ENCODE results near the gene CCDC200.
A peak's percentile ranks its signal among the peaks of the same experiment; 100 is the strongest.
"Not testable (repeated sequence)": the region's sequence is repeated elsewhere in the genome, so short reads cannot be mapped to it uniquely, and the experiment has no call there.

Gene CCDC200

DNA sequence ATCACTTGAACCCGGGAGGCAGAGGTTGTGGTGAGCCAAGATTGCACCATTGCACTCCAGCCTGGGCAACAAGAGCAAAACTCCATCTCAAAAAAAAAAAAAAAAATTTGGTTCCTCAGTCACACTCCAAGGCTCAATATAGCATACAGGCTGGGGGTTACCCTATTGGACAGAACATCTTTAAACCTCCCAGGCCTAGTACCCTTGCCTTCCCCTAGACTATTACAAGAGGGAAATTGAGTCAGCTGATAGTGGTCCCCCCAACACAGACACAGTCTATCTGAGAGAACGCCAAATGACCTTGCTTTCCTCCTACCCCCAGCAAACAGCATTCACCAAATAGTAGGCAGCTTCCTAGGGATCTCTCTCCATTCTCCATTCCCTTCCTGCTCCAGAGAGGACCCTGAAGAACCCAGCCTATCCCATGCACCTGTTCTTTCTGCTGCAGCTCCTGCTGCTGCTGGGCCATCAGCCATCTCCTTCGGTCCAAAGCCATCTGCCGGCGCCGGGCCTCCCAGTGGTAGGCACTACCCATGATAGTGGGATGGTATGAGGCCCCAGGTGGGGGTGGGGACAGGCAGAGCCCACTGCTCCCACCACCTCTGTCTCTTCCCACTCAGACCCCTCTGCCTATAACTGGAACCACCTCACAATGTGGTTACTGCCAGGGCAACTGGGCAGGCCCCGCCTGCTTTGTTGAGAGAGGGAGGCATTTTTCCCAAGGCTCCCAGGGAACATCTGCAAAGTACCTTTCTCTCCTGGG, at the start of gene CCDC200:
Gene CCDC200 (minus strand): TSS at position 604 of the 763 bp plus-strand sequence. CDS start 69 bp downstream, at position 535.
- not testable (repeated sequence) for DNase-seq (ENCODE audit: low read depth, low spot score)

DNA sequence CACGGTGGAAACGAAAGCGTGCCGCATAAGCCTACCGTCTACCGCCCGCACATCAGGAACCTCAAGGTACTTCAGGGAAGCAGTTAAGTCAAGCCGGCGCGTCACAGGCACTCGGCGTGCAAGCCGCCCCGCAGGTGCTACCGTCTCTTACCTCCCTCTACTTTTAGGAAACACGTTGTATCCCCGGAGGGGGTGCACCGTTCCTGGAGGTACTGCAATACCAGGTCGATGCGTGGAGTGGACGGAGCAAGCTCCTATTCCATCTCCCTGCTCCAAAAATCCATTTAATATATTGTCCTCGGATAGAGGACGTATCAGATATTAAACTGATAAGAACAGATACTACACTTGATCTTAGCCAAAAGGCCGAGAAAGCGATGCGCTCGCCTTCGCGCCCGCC, 44.5 kb upstream of the CCDC200 start:
- not testable (repeated sequence) for DNase-seq (ENCODE audit: low read depth, low spot score)

DNA sequence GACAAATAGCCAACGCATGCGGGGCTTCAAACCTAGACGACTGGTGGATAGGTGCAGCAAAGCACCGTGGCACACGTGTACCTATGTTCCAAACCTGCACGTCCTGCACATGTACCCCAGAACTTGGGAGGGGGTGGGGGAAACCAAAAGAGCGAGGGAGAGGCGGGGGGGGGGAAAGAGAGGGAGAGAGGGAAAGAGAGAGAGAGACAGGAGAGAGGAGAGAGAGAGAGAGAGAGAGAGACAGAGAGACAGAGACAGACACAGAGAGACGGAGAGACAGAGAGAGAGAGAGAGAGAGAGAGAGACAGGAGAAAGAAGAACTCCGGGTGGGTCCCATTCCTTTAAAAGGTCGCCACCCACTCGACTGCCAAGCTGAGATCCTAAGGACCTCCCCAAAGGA, 44.1 kb upstream of the CCDC200 start:
- DNase-seq (ENCODE audit: low read depth, low spot score): not testable (repeated sequence)

DNA sequence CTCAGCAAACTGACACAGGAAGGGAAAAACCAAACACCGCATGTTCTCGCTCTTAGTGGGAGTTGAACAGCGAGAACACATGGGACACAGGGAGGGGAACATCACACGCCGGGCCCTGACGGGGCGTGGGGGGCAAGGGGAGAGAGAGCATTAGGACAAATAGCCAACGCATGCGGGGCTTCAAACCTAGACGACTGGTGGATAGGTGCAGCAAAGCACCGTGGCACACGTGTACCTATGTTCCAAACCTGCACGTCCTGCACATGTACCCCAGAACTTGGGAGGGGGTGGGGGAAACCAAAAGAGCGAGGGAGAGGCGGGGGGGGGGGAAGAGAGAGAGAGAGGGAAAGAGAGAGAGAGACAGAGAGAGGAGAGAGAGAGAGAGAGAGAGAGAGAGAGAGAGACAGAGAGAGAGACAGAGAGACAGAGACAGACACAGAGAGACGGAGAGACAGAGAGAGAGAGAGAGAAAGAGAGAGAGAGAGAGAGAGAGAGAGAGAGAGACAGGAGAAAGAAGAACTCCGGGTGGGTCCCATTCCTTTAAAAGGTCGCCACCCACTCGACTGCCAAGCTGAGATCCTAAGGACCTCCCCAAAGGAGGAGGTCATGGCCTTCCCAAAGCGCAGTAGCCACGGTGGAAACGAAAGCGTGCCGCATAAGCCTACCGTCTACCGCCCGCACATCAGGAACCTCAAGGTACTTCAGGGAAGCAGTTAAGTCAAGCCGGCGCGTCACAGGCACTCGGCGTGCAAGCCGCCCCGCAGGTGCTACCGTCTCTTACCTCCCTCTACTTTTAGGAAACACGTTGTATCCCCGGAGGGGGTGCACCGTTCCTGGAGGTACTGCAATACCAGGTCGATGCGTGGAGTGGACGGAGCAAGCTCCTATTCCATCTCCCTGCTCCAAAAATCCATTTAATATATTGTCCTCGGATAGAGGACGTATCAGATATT, 42.4 kb upstream of the CCDC200 start:
- not testable (repeated sequence) for DNase-seq (ENCODE audit: low read depth, low spot score)

DNA sequence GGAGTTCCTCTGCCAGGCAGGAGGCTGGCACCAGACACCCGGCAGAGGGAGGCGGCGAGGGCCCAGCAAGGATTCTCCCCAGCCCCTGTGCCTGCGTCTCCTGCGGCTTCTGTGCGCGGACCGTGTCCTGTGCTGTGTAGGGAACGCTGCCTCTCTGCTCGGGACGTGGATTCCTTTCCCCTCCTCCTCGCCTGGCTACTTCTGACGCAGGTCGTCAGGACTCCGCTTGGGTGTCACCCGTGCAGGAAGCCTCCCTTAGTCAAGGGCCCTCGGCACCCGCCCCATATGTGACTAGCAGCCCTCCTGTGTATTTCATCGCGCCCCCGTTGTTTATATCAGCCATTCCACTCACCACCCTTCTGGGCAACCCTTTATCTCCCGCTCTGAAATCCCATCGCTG, 18.0 kb upstream of the CCDC200 start:
- not testable (repeated sequence) for DNase-seq (ENCODE audit: low read depth, low spot score)

DNA sequence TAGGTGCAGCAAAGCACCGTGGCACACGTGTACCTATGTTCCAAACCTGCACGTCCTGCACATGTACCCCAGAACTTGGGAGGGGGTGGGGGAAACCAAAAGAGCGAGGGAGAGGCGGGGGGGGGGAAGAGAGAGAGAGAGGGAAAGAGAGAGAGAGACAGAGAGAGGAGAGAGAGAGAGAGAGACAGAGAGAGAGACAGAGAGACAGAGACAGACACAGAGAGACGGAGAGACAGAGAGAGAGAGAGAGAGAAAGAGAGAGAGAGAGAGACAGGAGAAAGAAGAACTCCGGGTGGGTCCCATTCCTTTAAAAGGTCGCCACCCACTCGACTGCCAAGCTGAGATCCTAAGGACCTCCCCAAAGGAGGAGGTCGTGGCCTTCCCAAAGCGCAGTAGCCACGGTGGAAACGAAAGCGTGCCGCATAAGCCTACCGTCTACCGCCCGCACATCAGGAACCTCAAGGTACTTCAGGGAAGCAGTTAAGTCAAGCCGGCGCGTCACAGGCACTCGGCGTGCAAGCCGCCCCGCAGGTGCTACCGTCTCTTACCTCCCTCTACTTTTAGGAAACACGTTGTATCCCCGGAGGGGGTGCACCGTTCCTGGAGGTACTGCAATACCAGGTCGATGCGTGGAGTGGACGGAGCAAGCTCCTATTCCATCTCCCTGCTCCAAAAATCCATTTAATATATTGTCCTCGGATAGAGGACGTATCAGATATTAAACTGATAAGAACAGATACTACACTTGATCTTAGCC, 12.4 kb upstream of the CCDC200 start:
- DNase-seq (ENCODE audit: low read depth, low spot score): not testable (repeated sequence)

DNA sequence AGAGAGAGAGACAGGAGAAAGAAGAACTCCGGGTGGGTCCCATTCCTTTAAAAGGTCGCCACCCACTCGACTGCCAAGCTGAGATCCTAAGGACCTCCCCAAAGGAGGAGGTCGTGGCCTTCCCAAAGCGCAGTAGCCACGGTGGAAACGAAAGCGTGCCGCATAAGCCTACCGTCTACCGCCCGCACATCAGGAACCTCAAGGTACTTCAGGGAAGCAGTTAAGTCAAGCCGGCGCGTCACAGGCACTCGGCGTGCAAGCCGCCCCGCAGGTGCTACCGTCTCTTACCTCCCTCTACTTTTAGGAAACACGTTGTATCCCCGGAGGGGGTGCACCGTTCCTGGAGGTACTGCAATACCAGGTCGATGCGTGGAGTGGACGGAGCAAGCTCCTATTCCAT, 11.2 kb upstream of the CCDC200 start:
- DNase-seq (ENCODE audit: low read depth, low spot score): not testable (repeated sequence)

DNA sequence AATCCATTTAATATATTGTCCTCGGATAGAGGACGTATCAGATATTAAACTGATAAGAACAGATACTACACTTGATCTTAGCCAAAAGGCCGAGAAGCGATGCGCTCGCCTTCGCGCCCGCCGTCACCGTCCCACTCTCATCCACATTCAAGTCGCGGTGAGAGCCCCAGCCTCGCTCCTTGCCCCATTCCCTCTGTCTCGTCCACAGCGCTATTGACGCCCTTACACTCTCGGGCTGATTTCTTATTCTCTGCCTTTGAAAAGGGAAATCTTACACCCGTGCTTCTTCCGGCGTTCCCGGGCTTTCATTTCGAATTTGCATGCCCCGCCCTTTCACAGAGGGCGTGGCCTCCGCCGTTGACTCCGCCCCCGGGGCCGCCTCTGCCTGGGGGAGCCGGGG, 5.5 kb upstream of the CCDC200 start, which contains the start of gene RNU2-1:
Gene RNU2-1 (minus strand): TSS at position 101 of the 400 bp plus-strand sequence.
- DNase-seq (ENCODE audit: low read depth, low spot score): not testable (repeated sequence)

DNA sequence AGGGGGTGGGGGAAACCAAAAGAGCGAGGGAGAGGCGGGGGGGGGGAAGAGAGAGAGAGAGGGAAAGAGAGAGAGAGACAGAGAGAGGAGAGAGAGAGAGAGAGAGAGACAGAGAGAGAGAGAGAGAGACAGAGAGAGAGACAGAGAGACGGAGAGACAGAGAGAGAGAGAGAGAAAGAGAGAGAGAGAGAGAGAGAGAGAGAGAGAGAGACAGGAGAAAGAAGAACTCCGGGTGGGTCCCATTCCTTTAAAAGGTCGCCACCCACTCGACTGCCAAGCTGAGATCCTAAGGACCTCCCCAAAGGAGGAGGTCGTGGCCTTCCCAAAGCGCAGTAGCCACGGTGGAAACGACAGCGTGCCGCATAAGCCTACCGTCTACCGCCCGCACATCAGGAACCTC, 4.8 kb upstream of the CCDC200 start:
- DNase-seq (ENCODE audit: low read depth, low spot score): not testable (repeated sequence)

DNA sequence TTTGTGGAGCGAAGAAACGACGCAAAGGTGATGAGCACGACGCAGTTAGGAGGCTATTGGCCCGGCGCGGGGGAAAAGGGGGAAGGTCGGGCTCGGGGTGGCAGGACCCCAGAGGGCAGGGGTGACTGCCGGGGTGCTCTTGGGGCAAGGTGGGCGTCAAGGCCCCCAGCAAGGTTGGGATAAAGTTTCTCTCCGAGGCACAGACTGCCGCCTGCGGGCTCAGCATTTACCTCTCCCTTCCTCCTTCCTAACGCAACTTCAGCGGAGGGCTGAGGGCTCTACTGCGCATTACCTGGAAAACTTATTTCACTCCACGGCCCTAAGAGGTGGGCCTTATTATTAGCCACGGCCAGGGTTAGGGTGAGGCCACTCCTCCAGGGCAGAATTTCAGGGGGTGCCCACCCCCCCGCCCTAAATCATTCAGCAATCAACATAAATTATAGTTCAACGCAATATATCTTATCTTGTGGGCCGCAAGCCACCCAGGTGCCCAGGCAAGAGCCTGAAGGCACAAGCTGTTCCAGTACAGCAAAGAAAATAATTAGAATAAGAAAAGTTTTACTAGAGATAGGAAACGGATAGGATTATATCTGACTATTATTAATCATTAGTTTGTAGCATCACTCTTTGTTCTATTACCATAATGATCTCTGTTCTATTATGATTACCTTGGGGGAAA, 3.7 kb upstream of the CCDC200 start:
- peak; percentile 12 for DNase-seq (ENCODE audit: low read depth, low spot score)

DNA sequence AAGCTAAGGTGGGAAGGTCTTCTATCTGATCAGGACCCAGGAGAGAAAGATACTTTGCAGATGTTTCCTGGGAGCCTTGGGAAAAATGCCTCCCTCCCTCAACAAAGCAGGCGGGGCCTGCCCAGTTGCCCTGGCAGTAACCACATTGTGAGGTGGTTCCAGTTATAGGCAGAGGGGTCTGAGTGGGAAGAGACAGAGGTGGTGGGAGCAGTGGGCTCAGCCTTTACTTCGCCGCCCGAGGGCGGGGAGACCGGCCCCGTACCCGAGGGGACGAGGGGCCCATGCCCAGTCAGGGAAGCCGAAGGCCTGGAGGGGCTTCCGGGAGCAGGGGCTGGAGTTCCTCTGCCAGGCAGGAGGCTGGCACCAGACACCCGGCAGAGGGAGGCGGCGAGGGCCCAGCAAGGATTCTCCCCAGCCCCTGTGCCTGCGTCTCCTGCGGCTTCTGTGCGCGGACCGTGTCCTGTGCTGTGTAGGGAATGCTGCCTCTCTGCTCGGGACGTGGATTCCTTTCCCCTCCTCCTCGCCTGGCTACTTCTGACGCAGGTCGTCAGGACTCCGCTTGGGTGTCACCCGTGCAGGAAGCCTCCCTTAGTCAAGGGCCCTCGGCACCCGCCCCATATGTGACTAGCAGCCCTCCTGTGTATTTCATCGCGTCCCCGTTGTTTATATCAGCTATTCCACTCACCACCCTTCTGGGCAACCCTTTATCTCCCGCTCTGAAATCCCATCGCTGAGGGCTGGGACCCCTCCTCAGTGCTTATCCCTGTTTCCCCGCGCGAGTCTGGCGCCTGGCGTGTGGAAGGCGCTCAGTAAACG, 3.0 kb upstream of the CCDC200 start:
- DNase-seq (ENCODE audit: low read depth, low spot score): not testable (repeated sequence)

DNA sequence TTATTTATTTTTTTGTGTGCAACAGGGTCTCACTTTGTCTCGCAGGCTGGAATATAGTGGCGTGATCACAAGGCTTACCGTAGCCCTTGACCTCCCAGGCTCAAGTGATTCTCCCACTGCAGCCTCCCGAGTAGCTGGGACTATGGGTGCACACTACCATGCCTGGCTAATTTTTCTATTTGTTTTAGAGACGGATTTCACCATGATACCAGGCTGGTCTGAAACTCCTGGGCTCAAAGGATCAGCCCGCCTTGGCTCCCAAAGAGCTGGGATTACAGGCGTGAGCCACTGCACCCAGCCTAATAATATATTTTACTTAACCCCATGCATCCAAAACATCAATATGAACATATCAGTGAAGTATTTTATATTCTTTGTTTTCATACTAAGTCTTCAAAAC, 2.0 kb downstream of the CCDC200 start:
- no peak for DNase-seq (ENCODE audit: low read depth, low spot score)

DNA sequence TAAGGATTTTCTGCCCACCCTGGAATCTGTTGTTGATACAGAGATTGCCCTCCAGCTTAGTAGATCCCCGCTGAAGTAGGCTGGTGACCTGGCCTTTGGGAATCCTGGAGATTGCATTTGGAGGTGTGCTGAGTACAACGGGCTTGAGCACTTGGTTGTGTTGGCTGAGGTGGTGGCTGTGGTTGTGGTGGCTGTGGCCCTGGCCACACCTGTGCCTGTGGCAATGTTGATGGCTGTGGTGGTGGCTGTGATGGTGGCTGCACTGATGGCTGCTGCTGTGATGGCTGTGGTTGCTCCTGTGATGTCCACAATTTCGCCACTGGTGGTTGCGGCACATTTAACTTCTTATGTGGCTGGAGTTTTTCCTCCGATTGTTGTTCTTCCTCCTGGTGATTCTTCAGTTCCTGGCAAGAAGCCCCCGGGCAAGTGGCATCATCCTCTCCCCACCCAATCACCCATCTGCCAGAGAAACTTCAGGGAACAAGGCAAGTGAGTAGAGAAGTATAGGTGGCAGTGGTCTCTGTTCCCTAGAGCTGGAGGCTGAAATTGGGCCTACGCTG, 4.2 kb downstream of the CCDC200 start:
- no peak for DNase-seq (ENCODE audit: low read depth, low spot score)

DNA sequence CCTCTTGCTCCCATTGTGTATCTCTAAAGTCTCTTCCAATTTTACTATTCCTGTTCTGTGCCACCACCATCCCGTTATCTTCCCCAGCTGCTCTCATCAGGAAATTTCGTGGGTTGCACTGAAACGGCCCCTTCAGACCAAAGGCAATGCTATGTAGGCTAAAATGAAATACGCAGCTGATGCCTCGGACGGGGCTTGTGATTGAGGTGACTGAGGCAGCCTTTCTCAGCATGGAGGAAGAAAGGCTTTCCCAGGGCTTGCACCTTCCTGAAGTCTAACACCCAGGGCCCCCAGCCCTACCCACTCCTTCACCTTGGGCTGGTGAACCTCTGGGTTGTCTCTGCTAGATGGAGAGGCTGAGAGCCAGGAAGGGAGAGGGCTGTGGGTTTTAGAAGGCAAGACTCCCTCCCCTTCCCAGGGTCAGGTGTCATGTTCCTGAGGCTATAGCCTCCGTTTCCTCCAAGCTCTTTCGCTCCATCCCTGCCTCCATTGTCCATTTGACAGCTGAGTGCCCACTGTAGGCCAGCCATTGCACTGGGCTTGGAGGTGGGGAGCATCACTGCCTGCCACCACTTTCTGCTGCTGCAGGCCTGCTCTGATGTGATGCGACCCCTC, 7.8 kb downstream of the CCDC200 start:
- DNase-seq (ENCODE audit: low read depth, low spot score): no peak

DNA sequence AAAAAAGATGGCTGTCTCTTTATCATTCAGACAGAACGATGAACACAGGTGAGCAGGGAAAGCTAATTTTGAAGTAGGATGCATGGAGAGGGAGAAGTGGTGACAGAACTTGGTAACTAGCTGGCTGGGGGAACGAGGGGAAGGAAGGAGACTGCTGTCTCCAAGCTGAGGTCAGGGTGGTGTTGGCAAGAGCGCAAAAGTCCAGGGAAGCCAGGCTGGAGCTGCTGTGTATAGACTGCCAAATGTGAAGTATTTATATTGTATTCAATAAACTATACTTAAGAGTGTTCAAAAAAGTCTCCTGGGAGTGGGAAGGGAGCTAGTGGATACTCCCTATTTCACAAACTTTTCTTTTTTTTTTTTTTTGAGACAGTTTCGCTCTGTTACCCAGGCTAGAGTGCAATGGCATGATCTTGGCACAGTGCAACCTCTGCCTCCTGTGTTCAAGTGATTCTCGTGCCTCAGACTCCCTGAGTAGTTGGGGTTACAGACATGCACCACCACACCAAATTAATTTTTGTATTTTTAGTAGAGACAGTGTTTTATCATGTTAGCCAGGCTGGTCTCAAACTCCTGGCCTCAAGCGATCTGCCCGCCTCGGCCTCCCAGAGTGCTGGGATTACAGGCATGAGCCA, 8.6 kb downstream of the CCDC200 start:
- no peak for DNase-seq (ENCODE audit: low read depth, low spot score)

DNA sequence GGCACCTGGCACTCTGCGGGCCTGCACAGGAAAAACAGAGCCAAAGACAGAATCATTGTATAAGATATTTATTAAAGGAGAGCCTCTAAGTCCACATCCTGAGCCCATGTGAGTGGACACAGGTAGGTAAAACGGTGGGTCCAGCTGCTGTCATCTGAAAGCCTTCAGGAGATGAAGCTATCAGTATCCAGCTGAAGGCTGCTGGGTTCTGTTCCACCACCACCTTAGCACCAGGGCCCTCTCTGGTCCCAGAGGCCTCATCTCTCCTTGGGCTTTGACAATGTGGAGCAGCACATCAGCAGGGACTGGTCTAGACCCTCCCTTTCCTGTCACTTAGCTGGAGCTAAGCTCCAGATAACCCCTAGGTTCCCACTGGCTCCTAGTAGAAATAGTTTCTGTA, 9.4 kb downstream of the CCDC200 start:
- DNase-seq (ENCODE audit: low read depth, low spot score): no peak

DNA sequence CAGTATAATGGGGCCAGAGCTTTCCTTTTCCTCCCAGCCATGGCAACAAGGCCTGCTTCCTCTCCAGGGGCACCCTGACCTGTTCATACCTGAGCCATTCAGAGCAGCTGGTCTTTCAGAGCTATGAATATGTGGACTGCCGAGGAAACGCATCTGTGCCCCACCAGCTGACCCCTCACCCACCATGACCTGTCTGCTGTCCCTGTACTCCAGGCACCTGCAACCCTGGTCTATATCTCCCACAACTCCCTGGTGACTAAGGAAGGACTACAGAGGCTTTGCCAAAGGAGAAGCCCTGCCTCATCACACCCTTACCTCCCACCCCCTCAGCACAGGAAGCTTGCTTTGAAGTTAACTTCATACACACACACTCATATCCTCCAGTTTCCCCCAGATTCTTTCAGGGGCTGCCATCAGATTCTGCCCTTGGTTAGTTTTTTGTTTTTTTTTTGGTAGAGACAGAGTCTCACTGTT, 10.8 kb downstream of the CCDC200 start:
- peak; percentile 20 for DNase-seq (ENCODE audit: low read depth, low spot score)

DNA sequence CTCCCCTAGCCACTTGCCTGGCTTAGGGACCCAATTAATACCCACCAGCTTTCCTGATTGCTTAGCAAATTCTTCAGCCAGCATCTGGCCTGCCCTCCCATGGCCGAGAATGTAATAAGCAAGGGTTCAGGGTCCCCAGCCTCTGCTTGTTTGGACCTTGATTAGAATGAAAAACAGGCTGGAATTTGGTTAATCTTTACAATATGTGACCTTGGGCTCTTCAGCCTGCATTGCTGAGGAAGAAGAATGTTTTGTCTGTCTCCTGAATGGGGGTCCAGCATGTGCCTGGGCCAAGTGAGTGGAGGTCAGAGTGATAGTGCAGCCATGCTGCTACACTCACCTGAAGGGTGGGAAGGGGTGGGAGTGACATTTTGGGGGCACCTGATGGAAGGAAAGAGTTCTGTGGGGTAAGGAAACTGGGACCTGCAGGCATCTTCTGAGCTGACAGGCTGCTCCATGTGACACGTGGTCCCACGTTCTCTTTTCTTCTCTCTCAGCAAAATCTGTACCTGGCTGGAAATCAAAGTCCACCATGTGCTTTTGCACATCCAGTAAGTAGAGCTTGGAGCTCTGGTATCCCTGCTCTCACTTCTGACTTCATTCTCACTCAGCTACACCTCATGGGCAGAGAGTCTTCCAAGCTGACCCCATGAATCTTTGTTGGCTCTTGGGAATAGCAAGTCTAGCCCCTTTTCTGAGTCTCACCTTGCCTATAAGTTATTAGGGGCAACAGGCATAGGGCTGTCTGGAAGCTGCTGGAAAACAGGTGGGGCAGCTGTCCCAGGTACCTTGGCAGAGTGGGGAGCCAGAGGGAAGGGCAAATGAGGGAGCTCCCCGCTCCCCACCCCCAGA, 11.4 kb downstream of the CCDC200 start:
- DNase-seq (ENCODE audit: low read depth, low spot score): no peak

Measured in activated naive CD8-positive, alpha-beta T cell treated with anti-CD3 and anti-CD28 coated beads, Interleukin-2, amount 50 U/mL, for 16 hours (primary cell).